ENCODE data around the gene CDS1. TPM values are rescaled to one million over a fixed set of nuclear protein-coding genes. Genes with fewer than 3 reads are reported as not detected.
A peak's percentile ranks its signal among the peaks of the same experiment; 100 is the strongest.

The CDS1 gene
- total RNA-seq, 4 donors from 2014 or later = 0.69 to 1.7 (median 1.1) TPM; not detected in 1

DNA sequence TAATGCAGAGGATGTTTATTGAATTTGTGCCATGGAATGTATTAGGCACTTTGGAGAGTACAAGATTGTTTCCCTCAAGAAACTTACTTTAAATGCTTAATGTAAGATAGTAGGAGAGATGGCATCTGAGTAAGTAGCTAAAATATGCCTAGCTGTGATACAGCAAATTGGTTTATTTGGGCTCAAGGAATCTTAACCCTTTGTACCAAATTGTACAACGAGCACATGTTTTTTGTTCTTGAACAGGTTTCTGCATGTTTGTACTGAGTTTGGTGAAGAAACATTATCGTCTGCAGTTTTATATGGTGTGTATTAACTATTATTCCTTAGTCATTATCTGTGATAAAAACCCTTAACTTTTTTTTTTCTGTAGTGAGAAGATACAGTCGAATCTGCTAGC, 48.6 kb downstream of the CDS1 start:
- no peak for DNase-seq (ENCODE audit: low spot score)
- no peak for ATAC-seq (ENCODE audit: low FRiP score)
- TF ChIP-seq, protein P1, sequence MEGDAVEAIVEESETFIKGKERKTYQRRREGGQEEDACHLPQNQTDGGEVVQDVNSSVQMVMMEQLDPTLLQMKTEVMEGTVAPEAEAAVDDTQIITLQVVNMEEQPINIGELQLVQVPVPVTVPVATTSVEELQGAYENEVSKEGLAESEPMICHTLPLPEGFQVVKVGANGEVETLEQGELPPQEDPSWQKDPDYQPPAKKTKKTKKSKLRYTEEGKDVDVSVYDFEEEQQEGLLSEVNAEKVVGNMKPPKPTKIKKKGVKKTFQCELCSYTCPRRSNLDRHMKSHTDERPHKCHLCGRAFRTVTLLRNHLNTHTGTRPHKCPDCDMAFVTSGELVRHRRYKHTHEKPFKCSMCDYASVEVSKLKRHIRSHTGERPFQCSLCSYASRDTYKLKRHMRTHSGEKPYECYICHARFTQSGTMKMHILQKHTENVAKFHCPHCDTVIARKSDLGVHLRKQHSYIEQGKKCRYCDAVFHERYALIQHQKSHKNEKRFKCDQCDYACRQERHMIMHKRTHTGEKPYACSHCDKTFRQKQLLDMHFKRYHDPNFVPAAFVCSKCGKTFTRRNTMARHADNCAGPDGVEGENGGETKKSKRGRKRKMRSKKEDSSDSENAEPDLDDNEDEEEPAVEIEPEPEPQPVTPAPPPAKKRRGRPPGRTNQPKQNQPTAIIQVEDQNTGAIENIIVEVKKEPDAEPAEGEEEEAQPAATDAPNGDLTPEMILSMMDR (IDR thresholded peaks at IDR 0.05) = no peak

DNA sequence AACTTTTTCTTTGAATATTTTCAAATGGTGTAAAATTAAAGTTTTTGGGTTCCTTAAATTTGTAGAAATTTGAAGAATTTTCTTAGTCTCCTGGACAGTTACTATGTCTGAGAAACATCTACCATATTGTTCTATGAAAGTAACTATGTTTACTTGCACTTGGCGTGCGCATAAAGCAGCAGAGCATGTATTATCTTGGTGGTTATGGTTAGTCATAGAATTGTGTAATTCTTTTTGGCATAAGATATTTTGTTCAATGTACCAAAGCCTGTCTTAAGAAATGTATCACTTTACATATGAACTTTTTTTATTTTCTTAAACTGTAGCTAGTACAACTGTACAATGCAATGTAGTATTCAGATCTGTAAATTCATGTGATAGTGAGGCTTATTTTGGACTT, 49.2 kb downstream of the CDS1 start:
- no peak for DNase-seq (ENCODE audit: low spot score)
- TF ChIP-seq, protein P1 (IDR thresholded peaks at IDR 0.05) = no peak
- peak; percentile 92 for ATAC-seq (ENCODE audit: low FRiP score)

DNA sequence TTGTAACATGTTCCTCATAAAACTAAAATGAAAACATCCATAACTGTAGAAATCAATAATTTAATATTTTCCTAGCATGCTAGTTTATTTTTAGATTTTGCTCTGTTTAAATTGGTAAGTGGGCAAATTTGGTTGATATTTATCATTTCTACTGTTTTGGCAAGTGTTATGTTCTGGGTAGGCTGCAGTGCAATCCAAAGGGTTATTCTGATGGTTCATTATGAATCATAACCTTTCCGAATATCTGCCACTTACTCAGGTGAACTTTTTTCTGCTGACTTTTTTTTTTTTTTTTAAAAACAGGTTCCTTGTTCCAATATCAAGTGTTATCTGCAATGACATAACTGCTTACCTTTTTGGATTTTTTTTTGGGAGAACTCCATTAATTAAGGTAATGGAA, 52.0 kb downstream of the CDS1 start:
- TF ChIP-seq, protein P1 (IDR thresholded peaks at IDR 0.05) = no peak
- no peak for ATAC-seq (ENCODE audit: low FRiP score)
- DNase-seq (ENCODE audit: low spot score) = no peak

DNA sequence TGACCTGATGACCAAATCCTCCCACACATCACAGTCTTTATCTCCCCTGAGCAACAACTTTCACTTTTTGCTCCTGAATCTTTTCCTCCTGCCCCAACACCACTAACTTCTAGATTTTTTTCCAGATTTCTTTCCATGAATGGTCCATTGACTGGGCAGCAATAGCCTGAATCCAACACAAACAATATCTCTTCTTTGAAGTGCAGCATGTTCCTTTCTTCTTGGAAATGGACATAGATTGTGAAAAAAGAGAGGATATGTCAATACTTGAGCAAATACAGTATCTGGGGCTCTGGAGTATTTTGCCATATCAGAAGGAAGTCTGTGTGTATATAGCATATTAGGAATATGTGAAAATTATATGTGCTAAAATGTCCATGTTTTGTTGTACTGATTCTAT, 55.2 kb downstream of the CDS1 start:
- DNase-seq (ENCODE audit: low spot score) (no peak), ATAC-seq (ENCODE audit: low FRiP score) (no peak)
- TF ChIP-seq, protein P1 (IDR thresholded peaks at IDR 0.05) = no peak

DNA sequence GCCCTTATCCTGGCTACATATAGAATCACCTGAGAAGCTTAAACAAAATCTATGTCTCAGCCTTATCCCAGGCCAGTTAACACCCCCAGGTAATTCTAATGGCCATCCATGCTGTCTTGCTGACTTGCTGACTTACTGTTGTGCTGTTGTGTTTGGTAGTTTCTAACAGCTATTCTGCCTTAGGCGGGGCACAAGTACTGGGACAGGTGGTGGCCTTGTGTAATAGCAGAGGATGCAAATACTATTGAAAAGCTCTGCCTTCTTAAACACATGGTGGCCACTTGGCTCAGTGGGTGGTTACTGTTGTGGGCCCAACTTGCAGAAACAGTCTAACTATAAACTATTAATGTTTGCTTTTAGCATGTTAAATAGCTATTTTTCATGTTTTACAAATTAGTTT, 56.2 kb downstream of the CDS1 start:
- TF ChIP-seq, protein P1 (IDR thresholded peaks at IDR 0.05) = no peak
- DNase-seq (ENCODE audit: low spot score) (no peak), ATAC-seq (ENCODE audit: low FRiP score) (no peak)

DNA sequence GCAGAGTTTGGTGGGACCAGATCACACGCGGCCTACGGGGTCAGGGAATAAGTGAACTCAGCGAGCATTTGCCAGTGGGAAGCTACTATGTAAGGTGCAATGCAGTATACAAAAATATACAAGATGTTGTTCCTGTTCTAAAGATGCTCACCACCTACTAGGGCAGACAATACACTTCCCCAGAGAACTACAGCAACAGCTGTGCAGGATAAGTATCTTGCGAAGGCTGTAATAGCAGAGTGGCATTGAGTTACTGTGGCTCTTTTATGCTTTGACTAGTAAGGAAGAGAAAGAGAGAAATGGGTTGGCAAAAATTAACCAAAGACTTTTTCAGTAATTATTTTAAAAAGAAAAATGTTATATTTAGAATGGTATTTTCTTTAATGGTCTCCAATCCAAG, 61.2 kb downstream of the CDS1 start:
- TF ChIP-seq, protein P1 (IDR thresholded peaks at IDR 0.05) = no peak
- no peak for ATAC-seq (ENCODE audit: low FRiP score)
- no peak for DNase-seq (ENCODE audit: low spot score)

DNA sequence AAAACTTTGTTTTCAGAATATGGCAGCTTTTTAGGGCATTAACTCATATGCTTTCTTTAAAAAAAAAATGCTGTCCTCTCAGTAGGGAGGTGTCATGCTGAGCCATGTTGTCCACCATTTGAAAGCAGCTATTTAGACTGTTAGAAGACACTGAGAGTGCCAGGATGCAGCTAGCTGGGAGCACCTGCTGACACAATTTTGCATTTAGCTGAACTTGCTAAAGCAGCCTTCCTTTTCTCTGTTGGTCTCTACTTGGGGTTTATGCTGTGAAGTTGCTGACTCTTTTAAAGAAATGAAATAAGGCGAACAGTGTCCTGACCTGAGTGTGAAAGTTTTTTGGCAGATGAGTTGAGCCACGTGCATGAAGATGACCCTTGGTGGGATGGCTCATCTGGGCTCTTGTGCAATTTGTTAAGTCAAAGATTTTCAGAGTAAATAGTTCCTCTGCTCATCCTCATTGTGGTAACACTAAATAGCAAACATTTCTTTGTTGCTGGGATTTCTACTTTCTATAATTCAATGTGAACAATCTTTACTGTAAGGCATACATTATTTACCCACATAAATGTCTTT, 64.5 kb downstream of the CDS1 start:
- DNase-seq (ENCODE audit: low spot score) (no peak), ATAC-seq (ENCODE audit: low FRiP score) (no peak)
- TF ChIP-seq, protein P1 (IDR thresholded peaks at IDR 0.05) = no peak

Measured in omental fat pad (tissue), 4 donors.